PC-3 (cell line): ENCODE measurements around the gene APCDD1L.

ENCODE experiments used
- CTCF ChIP-seq: fragments of 300-600 bp; sonication (generic); conservative IDR thresholded peaks from 2 replicates; pipeline ENCODE4 v1.5.1; 2017; ENCODE audit warnings: antibody characterized with exemption, low read depth, mild to moderate bottlenecking, low read length
- EZH2 ChIP-seq: fragments of 300-600 bp; sonication (generic); IDR thresholded peaks from one replicate; pipeline ENCODE4 v1.6.1; 2017; ENCODE audit warnings: antibody characterized with exemption, mild to moderate bottlenecking, low read length; ENCODE audit not compliant: unreplicated experiment

DNA sequence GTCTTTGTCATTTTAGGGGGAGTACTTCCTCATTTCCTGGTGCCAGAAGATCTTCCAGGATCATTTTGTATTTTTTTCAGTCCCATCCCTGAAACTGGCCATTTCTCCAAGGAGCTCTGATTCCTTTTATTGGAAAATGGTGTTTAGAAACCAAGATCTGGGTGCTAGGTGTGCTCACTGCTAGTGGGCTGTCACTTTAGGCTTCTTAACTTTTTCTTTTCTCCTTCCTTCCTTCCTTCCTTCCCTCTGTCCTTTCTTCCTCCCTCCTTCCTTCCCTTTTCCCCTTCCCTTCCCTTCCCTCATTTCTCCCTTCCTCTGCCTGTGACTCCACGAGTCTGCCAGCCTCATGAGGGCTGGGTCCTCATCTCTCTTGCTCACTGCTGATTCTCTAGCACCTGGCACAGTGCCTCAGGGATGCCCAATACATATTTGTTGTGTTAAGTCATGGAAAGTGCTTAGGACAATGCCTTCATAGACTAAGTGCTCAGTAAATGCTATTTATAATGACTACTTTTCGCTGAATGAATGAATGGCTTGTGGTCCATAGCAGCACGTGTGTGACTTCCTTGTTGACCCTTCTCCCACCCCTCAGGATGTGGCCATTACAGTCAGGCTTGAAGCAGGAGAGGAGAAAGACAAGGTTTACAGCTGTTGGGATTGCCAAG is 36.9 kb downstream of the APCDD1L start:
- TF ChIP-seq CTCF = no peak
- TF ChIP-seq EZH2 = no peak
